HEK293 (cell line): ENCODE measurements around the gene SRP14.

Experiments
- CTCF ChIP-seq: fragments of 450-650 bp; formaldehyde crosslinking; IDR thresholded peaks from 2 replicates; pipeline ENCODE4 v1.5.1; 2016; ENCODE audit warnings: missing biosample characterization, missing genetic modification characterization
- SCRT1 ChIP-seq: fragments of 450-650 bp; formaldehyde crosslinking; IDR thresholded peaks from 2 replicates; pipeline ENCODE4 v1.5.1; 2016; ENCODE audit warnings: missing biosample characterization, missing genetic modification characterization, borderline replicate concordance
- YY1 ChIP-seq: fragments of 450-650 bp; formaldehyde crosslinking; IDR thresholded peaks from 2 replicates; pipeline ENCODE4 v1.5.1; 2018; ENCODE audit warnings: missing biosample characterization, missing genetic modification characterization
- ZNF37A ChIP-seq: fragments of 450-650 bp; IDR thresholded peaks from 2 replicates; pipeline ENCODE4 v1.5.1; 2018; ENCODE audit warnings: missing biosample characterization, missing genetic modification characterization
- ZNF707 ChIP-seq: fragments of 450-650 bp; formaldehyde crosslinking; IDR thresholded peaks from 2 replicates; pipeline ENCODE4 v1.5.1; 2016; ENCODE audit warnings: missing biosample characterization, missing genetic modification characterization
- TF ChIP-seq, protein P1 (sequence below): fragments of 450-650 bp; formaldehyde crosslinking; IDR thresholded peaks from 2 replicates; pipeline ENCODE4 v1.5.1; 2017; ENCODE audit warnings: missing biosample characterization, missing genetic modification characterization

DNA sequence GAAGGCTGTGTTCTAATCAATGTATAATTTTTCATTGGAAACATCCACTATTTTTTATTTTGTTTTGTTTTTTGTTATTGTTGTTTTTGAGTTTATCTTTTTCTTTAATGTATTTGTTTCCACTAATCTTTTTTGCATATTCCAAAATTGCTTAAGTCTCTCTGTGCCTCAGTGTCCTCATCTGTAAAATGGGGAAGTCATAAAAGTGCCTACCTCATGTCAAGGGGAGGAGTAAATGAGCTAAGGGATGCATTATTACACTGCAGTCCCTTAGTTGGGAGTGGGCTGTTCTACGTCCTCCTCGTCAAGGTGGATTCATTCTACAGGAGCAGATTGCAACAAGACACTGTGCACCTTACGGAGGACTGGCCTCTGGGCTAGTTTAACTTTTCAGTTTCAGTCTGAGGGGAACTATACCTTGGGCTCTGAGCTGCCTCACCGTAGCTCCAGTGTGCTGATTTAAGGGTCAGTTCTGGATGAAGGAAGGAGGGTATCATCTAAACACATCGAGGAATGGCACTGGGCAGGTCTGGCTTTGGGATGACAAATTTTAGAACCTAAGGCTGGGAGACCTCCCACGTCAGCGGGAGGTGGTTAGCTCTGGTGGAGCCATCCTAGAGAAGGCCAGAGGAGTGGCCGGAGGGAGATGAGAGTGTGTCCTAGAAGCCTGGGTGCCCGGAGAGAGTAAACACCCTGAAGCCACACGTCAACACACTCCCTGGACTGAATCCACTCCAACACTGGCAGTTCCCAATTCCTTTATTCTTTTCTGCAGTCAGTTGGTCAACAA, 5.1 kb upstream of the SRP14 start:
- TF ChIP-seq YY1 (tag by site-specific recombination), result no peak
- TF ChIP-seq CTCF (tag by site-specific recombination), result no peak
- TF ChIP-seq, protein P1, sequence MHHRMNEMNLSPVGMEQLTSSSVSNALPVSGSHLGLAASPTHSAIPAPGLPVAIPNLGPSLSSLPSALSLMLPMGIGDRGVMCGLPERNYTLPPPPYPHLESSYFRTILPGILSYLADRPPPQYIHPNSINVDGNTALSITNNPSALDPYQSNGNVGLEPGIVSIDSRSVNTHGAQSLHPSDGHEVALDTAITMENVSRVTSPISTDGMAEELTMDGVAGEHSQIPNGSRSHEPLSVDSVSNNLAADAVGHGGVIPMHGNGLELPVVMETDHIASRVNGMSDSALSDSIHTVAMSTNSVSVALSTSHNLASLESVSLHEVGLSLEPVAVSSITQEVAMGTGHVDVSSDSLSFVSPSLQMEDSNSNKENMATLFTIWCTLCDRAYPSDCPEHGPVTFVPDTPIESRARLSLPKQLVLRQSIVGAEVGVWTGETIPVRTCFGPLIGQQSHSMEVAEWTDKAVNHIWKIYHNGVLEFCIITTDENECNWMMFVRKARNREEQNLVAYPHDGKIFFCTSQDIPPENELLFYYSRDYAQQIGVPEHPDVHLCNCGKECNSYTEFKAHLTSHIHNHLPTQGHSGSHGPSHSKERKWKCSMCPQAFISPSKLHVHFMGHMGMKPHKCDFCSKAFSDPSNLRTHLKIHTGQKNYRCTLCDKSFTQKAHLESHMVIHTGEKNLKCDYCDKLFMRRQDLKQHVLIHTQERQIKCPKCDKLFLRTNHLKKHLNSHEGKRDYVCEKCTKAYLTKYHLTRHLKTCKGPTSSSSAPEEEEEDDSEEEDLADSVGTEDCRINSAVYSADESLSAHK (tag by site-specific recombination), result no peak
- no peak for TF ChIP-seq ZNF707
- TF ChIP-seq SCRT1 (tag by site-specific recombination), result no peak
- TF ChIP-seq ZNF37A (tag by site-specific recombination), result no peak
